BLaER1 (cell line): ENCODE data around the gene SYNGR1.
A peak's percentile ranks its signal among the peaks of the same experiment; 100 is the strongest.

Experiments
- H3K27ac ChIP-seq: shearing (Covaris generic); formaldehyde crosslinking; 2 replicates; pipeline ENCODE4 v1.8.1; 2022
- H3K27me3 ChIP-seq: shearing (Covaris generic); formaldehyde crosslinking; 2 replicates; pipeline ENCODE4 v1.8.1; 2022
- H3K36me3 ChIP-seq: shearing (Covaris generic); formaldehyde crosslinking; 2 replicates; pipeline ENCODE4 v1.8.1; 2022
- H3K4me1 ChIP-seq: shearing (Covaris generic); formaldehyde crosslinking; 2 replicates; pipeline ENCODE4 v1.8.1; 2022
- H3K4me2 ChIP-seq: shearing (Covaris generic); formaldehyde crosslinking; 2 replicates; pipeline ENCODE4 v1.8.1; 2022
- H3K4me3 ChIP-seq: shearing (Covaris generic); formaldehyde crosslinking; 2 replicates; pipeline ENCODE4 v1.8.1; 2022
- H3K9ac ChIP-seq: shearing (Covaris generic); formaldehyde crosslinking; 2 replicates; pipeline ENCODE4 v1.8.1; 2022
- H3K9me3 ChIP-seq: shearing (Covaris generic); formaldehyde crosslinking; 2 replicates; pipeline ENCODE4 v1.8.1; 2022
- H4K20me1 ChIP-seq: shearing (Covaris generic); formaldehyde crosslinking; 2 replicates; pipeline ENCODE4 v1.8.1; 2022
- Cebpa-rat ChIP-seq: shearing (Covaris generic); IDR thresholded peaks from 2 replicates; pipeline ENCODE4 v1.8.1; 2022

SYNGR1 gene

GRCh38 chr22:39359659-39360195 lies 9.9 kb downstream of the SYNGR1 start:
- H4K20me1 ChIP-seq: peaks cover 79% of the 10 kb centered on the region
- H3K4me1 ChIP-seq: peaks cover 91% of the 10 kb centered on the region
- H3K27me3 ChIP-seq: no peaks in the 10 kb centered on the region
- H3K36me3 ChIP-seq: peaks cover 46% of the 10 kb centered on the region
- 0 out of 2 replicates have a peak overlapping the region, but pooled peaks have one; percentile 35 for H3K9ac ChIP-seq
- H3K27ac ChIP-seq: peak overlapping the region; percentile 88; the same call in 1 of the 2 replicates
- peak overlapping the region; percentile 86 for H3K4me2 ChIP-seq
- TF ChIP-seq Cebpa-rat: no peak
- H3K9me3 ChIP-seq: no peaks in the 10 kb centered on the region
- H3K4me3 ChIP-seq: no peak overlapping the region

GRCh38 chr22:39360242-39360641 lies 10.5 kb downstream of the SYNGR1 start:
- Histone ChIP-seq H3K36me3 (peaks cover 40% of the 10 kb centered on the region), H3K4me3 (no peak overlapping the region), H3K27me3 (no peaks in the 10 kb centered on the region), H4K20me1 (peaks cover 74% of the 10 kb centered on the region), H3K27ac (peak overlapping the region; percentile 88), H3K9ac (peak overlapping the region; percentile 35; the same call in 1 of the 2 replicates), H3K9me3 (no peaks in the 10 kb centered on the region), H3K4me1 (peaks cover 91% of the 10 kb centered on the region), H3K4me2 (peak overlapping the region; percentile 86)
- no peak for TF ChIP-seq Cebpa-rat

GRCh38 chr22:39360674-39361413 lies 11.1 kb downstream of the SYNGR1 start:
- Histone ChIP-seq H3K36me3 (peaks cover 38% of the 10 kb centered on the region), H3K9ac (peak overlapping the region; percentile 35; the same call in 1 of the 2 replicates), H3K4me2 (peak overlapping the region; percentile 86), H3K9me3 (no peaks in the 10 kb centered on the region), H4K20me1 (peaks cover 68% of the 10 kb centered on the region), H3K4me3 (no peak overlapping the region), H3K27ac (peak overlapping the region; percentile 88), H3K4me1 (peaks cover 91% of the 10 kb centered on the region), H3K27me3 (no peaks in the 10 kb centered on the region)
- TF ChIP-seq Cebpa-rat: no peak

GRCh38 chr22:39361496-39361895 lies 11.7 kb downstream of the SYNGR1 start:
- Histone ChIP-seq H3K9ac (peak overlapping the region; percentile 72), H3K4me3 (no peak overlapping the region), H3K4me1 (peaks cover 91% of the 10 kb centered on the region), H3K4me2 (peak overlapping the region; percentile 86), H3K27me3 (no peaks in the 10 kb centered on the region), H3K36me3 (peaks cover 34% of the 10 kb centered on the region), H3K9me3 (no peaks in the 10 kb centered on the region), H3K27ac (peak overlapping the region; percentile 88), H4K20me1 (peaks cover 65% of the 10 kb centered on the region)
- TF ChIP-seq Cebpa-rat: no peak

- no peak overlapping the region for H3K4me3 ChIP-seq
- peak overlapping the region; percentile 88 for H3K27ac ChIP-seq
- H3K9me3 ChIP-seq: no peaks in the 10 kb centered on the region
- no peak for TF ChIP-seq Cebpa-rat
- no peaks in the 10 kb centered on the region for H3K27me3 ChIP-seq
- H3K9ac ChIP-seq: peak overlapping the region; percentile 72
- H3K4me2 ChIP-seq: peak overlapping the region; percentile 86
- H3K4me1 ChIP-seq: peaks cover 91% of the 10 kb centered on the region
- H3K36me3 ChIP-seq: peaks cover 26% of the 10 kb centered on the region
- H4K20me1 ChIP-seq: peaks cover 57% of the 10 kb centered on the region
Measured at GRCh38 chr22:39362271-39362670, 12.5 kb downstream of the SYNGR1 start.

- Histone ChIP-seq H3K9me3 (no peaks in the 10 kb centered on the region), H3K9ac (peak overlapping the region; percentile 72; the same call in 1 of the 2 replicates), H3K4me2 (peak overlapping the region; percentile 86)
Measured at GRCh38 chr22:39362932-39363331, 13.1 kb downstream of the SYNGR1 start.

GRCh38 chr22:39363751-39364515 lies 14.1 kb downstream of the SYNGR1 start:
- H3K27me3 ChIP-seq: no peaks in the 10 kb centered on the region
- peaks cover 100% of the 10 kb centered on the region for H3K4me1 ChIP-seq
- H3K36me3 ChIP-seq: peaks cover 18% of the 10 kb centered on the region
- peak overlapping the region; percentile 88 for H3K27ac ChIP-seq
- H3K4me2 ChIP-seq: peak overlapping the region; percentile 86
- H3K9me3 ChIP-seq: no peaks in the 10 kb centered on the region
- H3K4me3 ChIP-seq: no peak overlapping the region
- peaks cover 49% of the 10 kb centered on the region for H4K20me1 ChIP-seq
- peak overlapping the region; percentile 72 for H3K9ac ChIP-seq
- TF ChIP-seq Cebpa-rat: no peak

More at GRCh38 chr22:39362932-39363331, 13.1 kb downstream of the SYNGR1 start:
- no peak for TF ChIP-seq Cebpa-rat
- Histone ChIP-seq H3K36me3 (peaks cover 26% of the 10 kb centered on the region), H4K20me1 (peaks cover 55% of the 10 kb centered on the region), H3K27me3 (no peaks in the 10 kb centered on the region), H3K4me1 (peaks cover 96% of the 10 kb centered on the region), H3K4me3 (no peak overlapping the region), H3K27ac (peak overlapping the region; percentile 88)

- H3K27me3 ChIP-seq: no peaks in the 10 kb centered on the region
- peak overlapping the region; percentile 88 for H3K27ac ChIP-seq
- H3K9me3 ChIP-seq: no peaks in the 10 kb centered on the region
- no peak for TF ChIP-seq Cebpa-rat
- peaks cover 100% of the 10 kb centered on the region for H3K4me1 ChIP-seq
- H3K9ac ChIP-seq: peak overlapping the region; percentile 72
- H3K4me3 ChIP-seq: no peak overlapping the region
- H3K36me3 ChIP-seq: peaks cover 9% of the 10 kb centered on the region; the same call in 1 of the 2 replicates
- H4K20me1 ChIP-seq: peaks cover 40% of the 10 kb centered on the region
- H3K4me2 ChIP-seq: peak overlapping the region; percentile 86
Measured at GRCh38 chr22:39364714-39365491, 15.1 kb downstream of the SYNGR1 start.

GRCh38 chr22:39365492-39365780 lies 15.6 kb downstream of the SYNGR1 start:
- TF ChIP-seq Cebpa-rat: no peak
- Histone ChIP-seq H3K4me2 (peak overlapping the region; percentile 86), H3K9me3 (no peaks in the 10 kb centered on the region), H3K4me1 (peaks cover 100% of the 10 kb centered on the region), H3K36me3 (peaks cover 3% of the 10 kb centered on the region; the same call in 1 of the 2 replicates), H3K9ac (peak overlapping the region; percentile 72), H3K4me3 (no peak overlapping the region), H4K20me1 (peaks cover 34% of the 10 kb centered on the region), H3K27me3 (no peaks in the 10 kb centered on the region), H3K27ac (peak overlapping the region; percentile 88)
